Measurements from ENCODE around the gene MEP1B. TPM values are rescaled to one million over a fixed set of nuclear protein-coding genes. Genes with fewer than 3 reads are reported as not detected.
A peak's percentile ranks its signal among the peaks of the same experiment; 100 is the strongest.

Gene MEP1B
- polyA plus RNA-seq, 3 donors = 0.44 to 0.64 TPM; not detected in 1

DNA sequence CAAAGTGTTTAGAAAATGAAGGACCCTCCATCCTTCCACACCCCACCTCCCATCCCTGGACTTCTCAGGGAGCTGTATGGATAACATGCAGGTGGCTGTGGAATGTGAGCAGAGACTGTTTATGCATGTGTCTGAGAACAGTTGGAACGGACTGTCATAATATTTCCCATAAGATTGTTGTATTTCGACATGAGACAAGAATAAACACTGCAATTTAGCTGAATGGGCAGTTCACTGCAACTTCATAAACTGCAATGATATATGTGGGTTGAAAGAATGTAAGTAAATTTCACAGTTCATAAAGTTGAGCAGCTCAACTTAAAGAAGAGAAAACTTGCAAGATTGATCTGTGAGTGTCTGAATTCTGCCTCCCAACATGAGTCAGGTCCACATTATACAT is 74.6 kb downstream of the MEP1B start:
- peak; percentile 34 for DNase-seq

DNA sequence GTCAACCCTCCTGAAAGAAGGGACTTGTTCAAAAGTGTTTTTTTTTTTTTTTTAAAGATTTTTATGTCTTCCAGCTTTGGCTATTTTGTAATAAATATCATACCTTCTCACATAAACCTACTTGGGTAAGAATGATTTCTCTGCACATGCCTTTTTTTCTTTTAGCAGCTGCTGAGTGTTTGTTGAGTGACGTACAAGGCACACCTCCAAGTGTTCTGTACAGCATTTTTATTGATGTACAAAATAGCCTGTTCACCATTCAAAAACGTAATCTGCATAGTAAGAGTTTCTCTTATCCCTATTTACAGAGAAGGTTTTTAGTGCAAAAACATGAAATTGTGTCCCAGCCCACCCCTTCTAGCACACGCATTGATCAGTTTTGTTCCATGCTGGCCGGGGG is 77.6 kb downstream of the MEP1B start:
- DNase-seq = no peak

Other genes starting within 250 kb of the MEP1B start
- 10 to 100 TPM; 54.7 to 58.6 (median 55.4) TPM for gene TRAPPC8, start 246.9 kb upstream of the MEP1B start, polyA plus RNA-seq (ENCODE audit: insufficient read length in 3 of 3)
- gene RNF125, start 171.2 kb upstream of the MEP1B start, polyA plus RNA-seq (ENCODE audit: insufficient read length in 3 of 3) = 1 to 10 TPM; 1.9 to 2.1 (median 2.0) TPM
- 10 to 100 TPM; 52.3 to 60.5 (median 57.1) TPM for gene RNF138, start 98.2 kb upstream of the MEP1B start, polyA plus RNA-seq (ENCODE audit: insufficient read length in 3 of 3)